Upper lobe of left lung (tissue), 4 donors: Measurements from ENCODE around the gene KRTAP5-10.

Source experiments
- CTCF ChIP-seq, 6 experiments: fragments of 450-650 bp in 4 of 6; fragments of 200-600 bp in 2 of 6; sonication (generic) in 2 of 6; IDR thresholded peaks; one replicate each; pipeline ENCODE4 v1.5.1; 2016 to 2019; ENCODE audit warnings: antibody characterized with exemption in 6 of 6
- POLR2A ChIP-seq, 4 donors: fragments of 450-650 bp; IDR thresholded peaks; one replicate each; pipeline ENCODE4 v1.5.1; 2016 to 2017; ENCODE audit warnings: antibody characterized with exemption in 4 of 4, mild to moderate bottlenecking in 2 of 4

GRCh38 chr11:71527576-71528210, 37.7 kb upstream of the KRTAP5-10 start:
- TF ChIP-seq CTCF (IDR thresholded peaks at IDR 0.05) (no peak), POLR2A (IDR thresholded peaks at IDR 0.05) (no peak)
